ENCODE results near the gene KCNN4. TPM values are rescaled to one million over a fixed set of nuclear protein-coding genes. Genes with fewer than 3 reads are reported as not detected.

KCNN4 gene
- total RNA-seq, 1 experiment from 2014 or later, result 0.26 TPM

- no peak overlapping the region for H4K5ac ChIP-seq (ENCODE audit: insufficient read length, low read depth, low read length)
- peaks cover 2% of the 10 kb centered on the region for H4K20me1 ChIP-seq (ENCODE audit: control insufficient read depth, insufficient read depth, insufficient read length)
- peaks cover 91% of the 10 kb centered on the region for H3K27me3 Mint-ChIP-seq (ENCODE audit: low read depth)
- no peaks in the 10 kb centered on the region for H3K79me2 ChIP-seq (ENCODE audit: insufficient read depth, low read length)
- H3K27me3 ChIP-seq (ENCODE audit: insufficient read depth, low read length), result peaks cover 9% of the 10 kb centered on the region
- no peak overlapping the region for H2BK5ac ChIP-seq (ENCODE audit: insufficient read length, low read length)
- H3T11ph ChIP-seq (ENCODE audit: low read length), result no peak overlapping the region
- H2BK20ac ChIP-seq (ENCODE audit: low read depth, low read length, poor library complexity, severe bottlenecking), result no peak overlapping the region
- DNase-seq, result no peak
- H4K91ac ChIP-seq (ENCODE audit: insufficient read length, low read depth, low read length), result no peak overlapping the region
- no CpG with 5 or more reads among the region's 7 CpGs for WGBS (ENCODE audit: extremely low coverage, insufficient read length, low lambda C conversion rate)
- H3K23ac ChIP-seq (ENCODE audit: insufficient read length, low read depth, low read length), result no peak overlapping the region
- no peak overlapping the region for H2AK5ac ChIP-seq (ENCODE audit: insufficient read length, low read length)
- no peak overlapping the region for H3K9ac ChIP-seq (ENCODE audit: extremely low read depth, insufficient read length, low read length)
- H3K4me1 Mint-ChIP-seq, result peaks cover 0 to 8% of the 10 kb centered on the region in 2 experiments; a peak in 2 of 4 replicates
- H3K14ac ChIP-seq (ENCODE audit: insufficient read depth, low read length), result no peak overlapping the region
- no peak overlapping the region for H3K27ac ChIP-seq (ENCODE audit: insufficient read length, low read depth, low read length)
- no peak overlapping the region for H2BK15ac ChIP-seq (ENCODE audit: low read depth, low read length)
- H3K4me1 ChIP-seq (ENCODE audit: insufficient read depth, low read length), result no peaks in the 10 kb centered on the region
- no peaks in the 10 kb centered on the region for H3K9me3 ChIP-seq (ENCODE audit: control insufficient read depth, low read depth, low read length)
- no peak overlapping the region for H2BK120ac ChIP-seq (ENCODE audit: low read depth, low read length, poor library complexity, severe bottlenecking)
- peak overlapping the region in 1 of 2 experiments; percentile 24; a peak in 1 of 5 replicates for H3K4me3 Mint-ChIP-seq
- H3K4ac ChIP-seq (ENCODE audit: low read depth, low read length), result no peak overlapping the region
- H3K79me1 ChIP-seq (ENCODE audit: insufficient read depth, low read depth, low read length, poor library complexity, severe bottlenecking), result no peaks in the 10 kb centered on the region
- H3K9me3 Mint-ChIP-seq, result no peaks in the 10 kb centered on the region; a peak in 3 of 5 replicates
- no peak overlapping the region for H3K18ac ChIP-seq (ENCODE audit: insufficient read length, low read depth, low read length)
- H3K4me2 ChIP-seq (ENCODE audit: insufficient read depth, insufficient read length, low read length), result no peak overlapping the region
- H3K23me2 ChIP-seq (ENCODE audit: insufficient read length, low read depth, low read length, poor library complexity, severe bottlenecking), result peaks cover 5% of the 10 kb centered on the region
- no peak overlapping the region for H2AFZ ChIP-seq (ENCODE audit: low read length)
- H4K8ac ChIP-seq (replicated peaks; ENCODE audit: insufficient read length, low read depth, low read length), result no peak overlapping the region
- no peak overlapping the region for H3K56ac ChIP-seq (ENCODE audit: insufficient read length, low read depth, low read length)
- H3K27ac Mint-ChIP-seq, result no peak overlapping the region
- no peaks in the 10 kb centered on the region; a peak in 1 of 7 replicates for H3K36me3 Mint-ChIP-seq (ENCODE audit: insufficient read depth in 1 of 3, low read depth in 3 of 3)
- no peak for TF ChIP-seq CTCF (conservative IDR thresholded peaks at IDR 0.05)
- H2BK12ac ChIP-seq (ENCODE audit: insufficient read length, low read depth, low read length), result no peak overlapping the region
Observed at GRCh38 chr19:43797556-43797955, 16.8 kb upstream of the KCNN4 start.
